Cardiac muscle cell (in vitro differentiated cells and primary cell): ENCODE measurements around the gene SLC27A6. TPM values are rescaled to one million over a fixed set of nuclear protein-coding genes. Genes with fewer than 3 reads are reported as not detected.

ENCODE experiments used
- DNase-seq, 2 donors: peaks; one replicate each; pipeline versions ENCODE4 v3.0.0 to v3.0.0-alpha.2; 2010 to 2017; ENCODE audit warnings: low read depth in 1 of 2, low spot score in 1 of 2
- H3K27ac ChIP-seq: fragments of 200-600 bp; sonication (generic); 2 replicates; pipeline ENCODE4 v1.5.1; 2016
- H3K27me3 ChIP-seq: fragments of 200-600 bp; sonication (generic); 2 replicates; pipeline ENCODE4 v1.6.0; 2016; ENCODE audit warnings: control low read depth
- H3K36me3 ChIP-seq: fragments of 200-600 bp; sonication (generic); 2 replicates; pipeline ENCODE4 v1.5.1; 2016; ENCODE audit warnings: control low read depth
- H3K4me1 ChIP-seq: fragments of 200-600 bp; sonication (generic); 2 replicates; pipeline ENCODE4 v1.8.1; 2017; ENCODE audit warnings: low read depth, mild to moderate bottlenecking, mixed run types
- H3K4me3 ChIP-seq: fragments of 200-600 bp; sonication (generic); 2 replicates; pipeline ENCODE4 v1.5.1; 2016; ENCODE audit warnings: mild to moderate bottlenecking
- H3K9me3 ChIP-seq: fragments of 200-600 bp; sonication (generic); 2 replicates; pipeline ENCODE4 v1.5.1; 2017; ENCODE audit warnings: low read depth, mild to moderate bottlenecking, control low read depth
- polyA plus RNA-seq: library from polyadenylated mRNA; unstranded; fragments of >200 nt; fragmentation: Nextera tagmentation; extraction: Ambion mirVana; gene quantifications from 2 replicates; pipeline ENCODE4 v1.2.1, GENCODE V29; 2016
- total RNA-seq: library from RNA; depleted of rRNA; stranded (reverse); fragments of >200 nt; gene quantifications from 2 replicates; pipeline ENCODE4 v1.2.3, GENCODE V29; 2016
- TF ChIP-seq, protein P1 (sequence below): IDR thresholded peaks from 2 replicates; pipeline ENCODE4 v1.5.1; 2012; ENCODE audit warnings: low read depth, mild to moderate bottlenecking, low read length

SLC27A6 gene
- total and polyA plus RNA-seq, 2 experiments from 2014 or later: 53.8 to 64.0 TPM

DNA sequence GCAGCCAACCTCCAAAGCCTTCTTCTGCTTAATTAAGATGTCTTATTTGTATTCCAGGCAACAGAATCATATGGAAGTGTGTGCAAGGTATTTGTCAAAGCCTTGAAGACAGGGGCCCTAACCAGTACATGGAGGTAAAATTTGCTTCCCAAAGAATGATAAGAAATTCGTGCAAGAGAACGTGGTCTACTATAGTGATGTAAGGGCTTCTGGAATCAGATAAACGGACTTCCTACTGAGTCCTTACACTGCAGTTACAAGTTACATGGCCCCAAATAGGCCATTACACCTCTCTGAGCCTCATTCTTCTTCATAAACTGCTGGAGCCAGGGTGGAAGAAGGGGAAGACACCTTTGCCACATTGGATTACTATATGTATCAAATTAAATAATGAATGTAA is 113.4 kb downstream of the SLC27A6 start:
- TF ChIP-seq, protein P1, sequence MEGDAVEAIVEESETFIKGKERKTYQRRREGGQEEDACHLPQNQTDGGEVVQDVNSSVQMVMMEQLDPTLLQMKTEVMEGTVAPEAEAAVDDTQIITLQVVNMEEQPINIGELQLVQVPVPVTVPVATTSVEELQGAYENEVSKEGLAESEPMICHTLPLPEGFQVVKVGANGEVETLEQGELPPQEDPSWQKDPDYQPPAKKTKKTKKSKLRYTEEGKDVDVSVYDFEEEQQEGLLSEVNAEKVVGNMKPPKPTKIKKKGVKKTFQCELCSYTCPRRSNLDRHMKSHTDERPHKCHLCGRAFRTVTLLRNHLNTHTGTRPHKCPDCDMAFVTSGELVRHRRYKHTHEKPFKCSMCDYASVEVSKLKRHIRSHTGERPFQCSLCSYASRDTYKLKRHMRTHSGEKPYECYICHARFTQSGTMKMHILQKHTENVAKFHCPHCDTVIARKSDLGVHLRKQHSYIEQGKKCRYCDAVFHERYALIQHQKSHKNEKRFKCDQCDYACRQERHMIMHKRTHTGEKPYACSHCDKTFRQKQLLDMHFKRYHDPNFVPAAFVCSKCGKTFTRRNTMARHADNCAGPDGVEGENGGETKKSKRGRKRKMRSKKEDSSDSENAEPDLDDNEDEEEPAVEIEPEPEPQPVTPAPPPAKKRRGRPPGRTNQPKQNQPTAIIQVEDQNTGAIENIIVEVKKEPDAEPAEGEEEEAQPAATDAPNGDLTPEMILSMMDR: no peak
- H3K4me3 ChIP-seq: no peak overlapping the region
- H3K9me3 ChIP-seq: no peaks in the 10 kb centered on the region
- H3K27ac ChIP-seq: no peak overlapping the region
- no peaks in the 10 kb centered on the region for H3K36me3 ChIP-seq
- no peaks in the 10 kb centered on the region for H3K27me3 ChIP-seq
- H3K4me1 ChIP-seq: peaks cover 11% of the 10 kb centered on the region
- no peak for DNase-seq

- H3K4me1 ChIP-seq: peaks cover 11% of the 10 kb centered on the region
- no peaks in the 10 kb centered on the region for H3K36me3 ChIP-seq
- no peak overlapping the region for H3K4me3 ChIP-seq
- no peak overlapping the region for H3K27ac ChIP-seq
- DNase-seq: no peak
- no peaks in the 10 kb centered on the region for H3K9me3 ChIP-seq
- H3K27me3 ChIP-seq: no peaks in the 10 kb centered on the region
- TF ChIP-seq, protein P1: no peak
Measured at GRCh38 chr5:129079496-129079895, 114.2 kb downstream of the SLC27A6 start.

- no peak overlapping the region for H3K4me3 ChIP-seq
- no peaks in the 10 kb centered on the region for H3K27me3 ChIP-seq
- H3K27ac ChIP-seq: no peak overlapping the region
- no peak for DNase-seq
- H3K9me3 ChIP-seq: no peaks in the 10 kb centered on the region
- peaks cover 11% of the 10 kb centered on the region for H3K4me1 ChIP-seq
- TF ChIP-seq, protein P1: no peak
- no peaks in the 10 kb centered on the region for H3K36me3 ChIP-seq
Measured at GRCh38 chr5:129080766-129081165, 115.5 kb downstream of the SLC27A6 start.

DNA sequence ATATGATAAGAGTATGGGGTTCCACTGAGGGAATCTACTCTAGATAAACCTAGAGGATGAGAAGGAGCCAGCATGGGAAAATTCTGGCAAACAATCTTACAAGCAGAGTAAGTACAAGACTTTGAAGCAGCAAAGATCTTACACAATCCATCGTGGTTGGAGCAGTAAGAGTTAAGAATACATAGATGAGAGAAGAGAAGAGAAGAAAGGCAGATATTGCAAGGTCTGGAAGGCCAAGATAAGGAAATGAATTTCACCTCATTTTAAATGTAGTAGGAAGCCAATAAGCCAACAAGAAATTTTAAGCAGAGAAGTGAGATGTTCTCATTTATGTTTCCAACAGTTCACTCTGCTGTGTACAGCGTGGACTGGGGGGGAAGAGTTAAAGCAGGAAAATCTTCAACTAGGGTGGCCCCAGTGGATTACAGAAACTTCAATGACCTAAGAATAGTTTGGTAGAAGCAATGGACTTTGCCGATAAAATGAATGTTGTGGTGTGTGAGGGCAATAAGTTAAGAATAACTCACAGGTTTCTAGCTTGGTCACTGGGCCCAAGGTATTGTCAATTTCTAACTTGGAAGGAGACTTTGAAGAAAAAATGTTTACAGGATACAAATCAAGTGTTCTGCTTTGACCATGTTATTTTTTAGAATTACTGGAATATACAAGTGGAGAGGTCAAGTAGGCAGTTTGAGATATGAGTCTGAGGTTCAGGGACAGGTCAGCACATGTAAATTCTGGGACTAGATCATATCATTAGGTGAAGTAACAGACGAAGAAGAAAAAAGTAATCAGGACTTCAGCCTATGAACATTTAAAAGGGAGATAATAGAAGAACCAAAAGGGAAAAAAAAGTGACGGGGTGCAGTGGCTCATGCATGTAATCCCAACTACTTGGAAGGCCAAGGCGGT is 117.2 kb downstream of the SLC27A6 start:
- TF ChIP-seq, protein P1: no peak
- Histone ChIP-seq H3K27ac (no peak overlapping the region), H3K4me1 (peaks cover 11% of the 10 kb centered on the region), H3K9me3 (no peaks in the 10 kb centered on the region), H3K27me3 (no peaks in the 10 kb centered on the region), H3K36me3 (no peaks in the 10 kb centered on the region), H3K4me3 (no peak overlapping the region)
- no peak for DNase-seq

Other genes starting within 250 kb of the SLC27A6 start
- 180 and 214 TPM in 2 replicates for gene ISOC1, start 129.3 kb downstream of the SLC27A6 start, total RNA-seq
- gene ISOC1, start 129.3 kb downstream of the SLC27A6 start, polyA plus RNA-seq: 303 and 385 TPM in 2 replicates